GM12878 (cell line): ENCODE results near the gene SORCS2. TPM values are rescaled to one million over a fixed set of nuclear protein-coding genes. Genes with fewer than 3 reads are reported as not detected.

ENCODE experiments used
- ATAC-seq: fragments of 200-7000 bp; cut with Tn5 transposase; 3 replicates; pipeline ENCODE4 v1.9.1; 2020; ENCODE audit warnings: mild to moderate bottlenecking, moderate library complexity
- BruUV-seq: library from RNA; stranded (reverse); fragments of 400-500 nt; replicated peaks from 2 replicates; lab custom pipeline; 2021; lab: Mats Ljungman, UMichigan
- CTCF ChIA-PET: fragments of 300-600 bp; sonication (Branson Sonifier 250); formaldehyde crosslinking; extraction: SDS; loops from one replicate; lab custom pipeline; 2021; ENCODE audit warnings: inconsistent platforms; lab: Yijun Ruan, JAX
- POLR2A ChIA-PET: fragments of 350-600 bp; formaldehyde crosslinking; extraction: SDS; loops from one replicate; lab custom pipeline; 2021; ENCODE audit warnings: inconsistent platforms; lab: Charles Lee
- RAD21 ChIA-PET: fragments of 300-600 bp; sonication (Branson Sonifier 250); formaldehyde crosslinking; loops from one replicate; lab custom pipeline; 2023; ENCODE audit warnings: antibody characterized with exemption; ENCODE audit not compliant: unreplicated experiment; lab: Charles Lee
- SMC1A ChIA-PET: fragments of 300-600 bp; sonication (Branson Sonifier 250); formaldehyde crosslinking; loops from one replicate; lab custom pipeline; 2023; ENCODE audit not compliant: unreplicated experiment, uncharacterized antibody; lab: Charles Lee
- DNase-seq: peaks from one replicate; pipeline ENCODE4 v3.0.0-alpha.2; 2011; ENCODE audit warnings: low read depth, low spot score
- FAIRE-seq: peaks from 3 replicates; lab custom pipeline; 2011; peaks lifted over from hg19 to GRCh38; lab: Jason Lieb, UNC
- H2AFZ ChIP-seq: 2 replicates; pipeline ENCODE4 v1.6.0; 2011; ENCODE audit warnings: low read depth, low read length, control low read depth; ENCODE audit not compliant: control insufficient read depth
- H3K27ac ChIP-seq: 2 replicates; pipeline ENCODE4 v1.5.1; 2011; ENCODE audit warnings: control low read depth; ENCODE audit not compliant: control insufficient read depth, insufficient read depth
- H3K27me3 ChIP-seq, 2 experiments: replicated peaks in 1 of 2; 2 replicates each; pipeline versions ENCODE4 v1.6.0 to v1.6.1; 2011; ENCODE audit warnings: low read length in 1 of 2; ENCODE audit not compliant: control insufficient read depth in 2 of 2, insufficient read depth in 2 of 2
- H3K36me3 ChIP-seq, 2 experiments: 2 replicates each; pipeline ENCODE4 v1.5.1; 2011; ENCODE audit warnings: low read length in 1 of 2; ENCODE audit not compliant: control insufficient read depth in 2 of 2, insufficient read depth in 2 of 2
- H3K4me1 ChIP-seq: 2 replicates; pipeline ENCODE4 v1.6.1; 2011; ENCODE audit warnings: mild to moderate bottlenecking, low read length, moderate library complexity, mixed read lengths; ENCODE audit not compliant: control insufficient read depth, insufficient read depth
- H3K4me2 ChIP-seq: 2 replicates; pipeline ENCODE4 v1.6.0; 2011; ENCODE audit warnings: control low read depth; ENCODE audit not compliant: control insufficient read depth, insufficient read depth
- H3K4me3 ChIP-seq: fragments of 200-600 bp; sonication (generic); 2 replicates; pipeline ENCODE4 v1.5.1; 2016
- H3K79me2 ChIP-seq: 2 replicates; pipeline ENCODE4 v1.6.0; 2011; ENCODE audit warnings: low read length; ENCODE audit not compliant: control insufficient read depth, insufficient read depth
- H3K9ac ChIP-seq: 2 replicates; pipeline ENCODE4 v1.8.0; 2011; ENCODE audit warnings: low read length, control low read depth, mixed read lengths; ENCODE audit not compliant: control insufficient read depth, insufficient read depth
- H3K9me3 ChIP-seq: replicated peaks from 3 replicates; pipeline ENCODE4 v1.5.1; 2011; ENCODE audit warnings: mild to moderate bottlenecking, low read length; ENCODE audit not compliant: control insufficient read depth, insufficient read depth
- H4K20me1 ChIP-seq: 2 replicates; pipeline ENCODE4 v1.6.0; 2011; ENCODE audit not compliant: control insufficient read depth, insufficient read depth
- ASH2L ChIP-seq: fragments of 300-600, 200-600 bp; sonication (generic); IDR thresholded peaks from 2 replicates; pipeline ENCODE4 v1.6.1; 2017; ENCODE audit warnings: low read depth, mild to moderate bottlenecking, borderline replicate concordance
- CBFB ChIP-seq: IDR thresholded peaks from 2 replicates; pipeline ENCODE4 v1.6.1; 2016; ENCODE audit warnings: antibody characterized with exemption, low read depth
- EED ChIP-seq: sonication (generic); IDR thresholded peaks from 2 replicates; pipeline ENCODE4 v1.6.1; 2016; ENCODE audit warnings: antibody characterized with exemption, low read depth
- NR2F1 ChIP-seq: fragments of 450-650 bp; conservative IDR thresholded peaks from 2 replicates; pipeline ENCODE4 v1.6.1; 2017; ENCODE audit warnings: mild to moderate bottlenecking
- SIX5 ChIP-seq: IDR thresholded peaks from 2 replicates; pipeline ENCODE4 v1.6.1; 2011; ENCODE audit warnings: mild to moderate bottlenecking, low read depth, low read length, moderate library complexity; ENCODE audit not compliant: severe bottlenecking
- TARDBP ChIP-seq: IDR thresholded peaks from 2 replicates; pipeline ENCODE4 v1.6.1; 2016; ENCODE audit warnings: borderline replicate concordance
- TCF12 ChIP-seq: IDR thresholded peaks from 2 replicates; pipeline ENCODE4 v1.6.1; 2011; ENCODE audit warnings: low read depth, mild to moderate bottlenecking, low read length
- WGBS: methylation state at CpG from one replicate; pipeline ENCODE4 v1.1.6; 2016; ENCODE audit warnings: low lambda C conversion rate; ENCODE audit not compliant: insufficient replicate concordance, insufficient coverage; ENCODE audit errors: missing lambda C conversion rate; 5-methylcytosine and 5-hydroxymethylcytosine counted together
- in situ Hi-C: fragments of 300-500 bp; cut with MboI; formaldehyde crosslinking; loops from 9 replicates; pipeline ENCODE4 v1.14.3; 2018; ENCODE audit warnings: mixed read lengths
- intact Hi-C: fragments of 100-400 bp; cut with micrococcal nuclease; formaldehyde crosslinking; loops from one replicate; pipeline ENCODE4 v1.14.2; 2022; ENCODE audit not compliant: unreplicated experiment
- polyA plus RNA-seq, 11 experiments: library from polyadenylated mRNA; depleted of rRNA in 4 of 11; unstranded in 6 of 11; stranded (reverse) in 5 of 11; fragments of >200 nt; fragmentation: Nextera tagmentation in 4 of 11; fragmentation: Illumina TruSeq in 1 of 11; extraction: Ambion mirVana in 4 of 11; extraction: Trizol in 1 of 11; gene quantifications; 1 replicate in 1 of 11; 2 replicates in 10 of 11; pipeline versions ENCODE4 v1.2.1 to v1.2.3, GENCODE V29; 2011 to 2016; ENCODE audit warnings: inconsistent platforms in 2 of 11, missing spikeins in 2 of 11, low read depth in 1 of 11
- total RNA-seq, 4 experiments: library from RNA; depleted of rRNA in 3 of 4; stranded (reverse); fragments of >200 nt in 3 of 4; fragmentation: Illumina TruSeq in 1 of 4; extraction: Trizol in 1 of 4; gene quantifications; 2 replicates each; pipeline versions ENCODE4 v1.2.1 to v1.2.3, GENCODE V29; 2013 to 2021
- TF ChIP-seq, protein P1 (sequence below): fragments of 450-650 bp; IDR thresholded peaks from 2 replicates; pipeline ENCODE4 v1.6.1; 2017; ENCODE audit warnings: mild to moderate bottlenecking, moderate library complexity

Gene SORCS2
- total and polyA plus RNA-seq, 10 of the 15 experiments (the other 5 are each of a cell fraction or from before 2014, with no cell fraction given), result 0.01 to 0.15 (median 0.05) TPM; not detected in 5

GRCh38 chr4:7598939-7599790, 406.8 kb downstream of the SORCS2 start:
- Histone ChIP-seq H3K4me2 (no peak overlapping the region), H3K36me3 (no peaks in the 10 kb centered on the region), H3K27me3 (no peaks in the 10 kb centered on the region), H3K4me3 (no peak overlapping the region)
- ATAC-seq, result no peak
- no TSS peak for BruUV-seq
- TF ChIP-seq CBFB (no peak), SIX5 (no peak), EED (no peak), NR2F1 (no peak), TARDBP (no peak), TCF12 (no peak), ASH2L (no peak)
- TF ChIP-seq, protein P1, sequence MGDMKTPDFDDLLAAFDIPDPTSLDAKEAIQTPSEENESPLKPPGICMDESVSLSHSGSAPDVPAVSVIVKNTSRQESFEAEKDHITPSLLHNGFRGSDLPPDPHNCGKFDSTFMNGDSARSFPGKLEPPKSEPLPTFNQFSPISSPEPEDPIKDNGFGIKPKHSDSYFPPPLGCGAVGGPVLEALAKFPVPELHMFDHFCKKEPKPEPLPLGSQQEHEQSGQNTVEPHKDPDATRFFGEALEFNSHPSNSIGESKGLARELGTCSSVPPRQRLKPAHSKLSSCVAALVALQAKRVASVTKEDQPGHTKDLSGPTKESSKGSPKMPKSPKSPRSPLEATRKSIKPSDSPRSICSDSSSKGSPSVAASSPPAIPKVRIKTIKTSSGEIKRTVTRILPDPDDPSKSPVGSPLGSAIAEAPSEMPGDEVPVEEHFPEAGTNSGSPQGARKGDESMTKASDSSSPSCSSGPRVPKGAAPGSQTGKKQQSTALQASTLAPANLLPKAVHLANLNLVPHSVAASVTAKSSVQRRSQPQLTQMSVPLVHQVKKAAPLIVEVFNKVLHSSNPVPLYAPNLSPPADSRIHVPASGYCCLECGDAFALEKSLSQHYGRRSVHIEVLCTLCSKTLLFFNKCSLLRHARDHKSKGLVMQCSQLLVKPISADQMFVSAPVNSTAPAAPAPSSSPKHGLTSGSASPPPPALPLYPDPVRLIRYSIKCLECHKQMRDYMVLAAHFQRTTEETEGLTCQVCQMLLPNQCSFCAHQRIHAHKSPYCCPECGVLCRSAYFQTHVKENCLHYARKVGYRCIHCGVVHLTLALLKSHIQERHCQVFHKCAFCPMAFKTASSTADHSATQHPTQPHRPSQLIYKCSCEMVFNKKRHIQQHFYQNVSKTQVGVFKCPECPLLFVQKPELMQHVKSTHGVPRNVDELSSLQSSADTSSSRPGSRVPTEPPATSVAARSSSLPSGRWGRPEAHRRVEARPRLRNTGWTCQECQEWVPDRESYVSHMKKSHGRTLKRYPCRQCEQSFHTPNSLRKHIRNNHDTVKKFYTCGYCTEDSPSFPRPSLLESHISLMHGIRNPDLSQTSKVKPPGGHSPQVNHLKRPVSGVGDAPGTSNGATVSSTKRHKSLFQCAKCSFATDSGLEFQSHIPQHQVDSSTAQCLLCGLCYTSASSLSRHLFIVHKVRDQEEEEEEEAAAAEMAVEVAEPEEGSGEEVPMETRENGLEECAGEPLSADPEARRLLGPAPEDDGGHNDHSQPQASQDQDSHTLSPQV, result no peak
- TF ChIP-seq, all 136 proteins: peak for 0
- ChIA-PET CTCF (no interaction called here), SMC1A (no interaction called here), RAD21 (no interaction called here), POLR2A (no interaction called here)
- intact Hi-C loops, result no loop called here
- Histone ChIP-seq H3K79me2 (no peaks in the 10 kb centered on the region), H2AFZ (no peak overlapping the region), H3K9ac (no peak overlapping the region), H3K9me3 (no peaks in the 10 kb centered on the region; the same call in 2 of the 3 replicates), H3K27ac (no peak overlapping the region), H3K4me1 (no peaks in the 10 kb centered on the region), H4K20me1 (no peaks in the 10 kb centered on the region)
- FAIRE-seq (no peak), DNase-seq (no peak)
- in situ Hi-C loops, result no loop called here
- 38% methylated on average over 29 of the region's 29 CpGs for WGBS
